Endometrial microvascular endothelial cells (primary cell): ENCODE data around the gene MLIP. TPM values are rescaled to one million over a fixed set of nuclear protein-coding genes. Genes with fewer than 3 reads are reported as not detected.
"Not testable (repeated sequence)": the region's sequence is repeated elsewhere in the genome, so short reads cannot be mapped to it uniquely, and the experiment has no call there.

Experiments used
- in situ Hi-C: cut with HindIII; loops from 2 replicates; pipeline ENCODE4 v1.10.0; 2017; ENCODE audit warnings: low sequenced_read_pairs, low pct_unique_long_range_greater_than_20kb; ENCODE audit errors: inconsistent ontology term
- total RNA-seq: library from RNA; depleted of rRNA; stranded (reverse); fragments of >200 nt; gene quantifications from one replicate; pipeline ENCODE4 v1.2.3, GENCODE V29; 2015; ENCODE audit errors: inconsistent ontology term

The MLIP gene
- total RNA-seq, 1 donor from 2014 or later: 5.0 TPM

- in situ Hi-C loops: not testable (repeated sequence)
Measured at GRCh38 chr6:54203474-54204035, 92.3 kb downstream of the MLIP start.

DNA sequence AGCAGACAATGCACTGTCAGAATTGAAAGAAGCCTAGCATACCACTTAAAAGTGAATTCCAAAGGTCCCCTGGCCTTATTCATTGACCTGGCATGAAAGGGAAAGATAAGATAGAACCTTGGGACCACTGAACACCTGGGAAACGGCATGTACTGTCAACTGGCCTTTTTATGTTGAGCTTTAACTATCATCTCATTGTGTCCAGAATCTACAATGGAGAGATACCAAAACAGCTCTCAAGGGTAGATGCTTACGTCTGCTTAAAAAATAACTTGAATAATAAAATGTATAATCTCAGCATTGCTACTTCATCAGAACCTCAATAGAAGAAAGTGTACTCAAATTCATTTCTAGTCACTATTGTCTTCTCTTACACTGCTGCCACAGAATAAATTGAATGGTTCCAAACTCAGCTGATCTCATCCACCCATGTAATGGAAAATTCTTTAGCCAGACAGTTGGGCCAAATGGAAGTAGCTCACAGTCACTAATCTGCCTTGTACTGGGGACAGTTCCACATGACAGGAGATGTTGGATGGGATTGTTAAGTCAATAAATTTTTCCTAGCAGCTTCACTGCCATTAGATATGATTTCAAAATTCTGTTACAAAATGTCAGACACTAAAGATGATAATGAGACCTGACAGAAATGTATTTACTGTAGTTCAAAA, 93.8 kb downstream of the MLIP start:
- in situ Hi-C loops: no loop called here

DNA sequence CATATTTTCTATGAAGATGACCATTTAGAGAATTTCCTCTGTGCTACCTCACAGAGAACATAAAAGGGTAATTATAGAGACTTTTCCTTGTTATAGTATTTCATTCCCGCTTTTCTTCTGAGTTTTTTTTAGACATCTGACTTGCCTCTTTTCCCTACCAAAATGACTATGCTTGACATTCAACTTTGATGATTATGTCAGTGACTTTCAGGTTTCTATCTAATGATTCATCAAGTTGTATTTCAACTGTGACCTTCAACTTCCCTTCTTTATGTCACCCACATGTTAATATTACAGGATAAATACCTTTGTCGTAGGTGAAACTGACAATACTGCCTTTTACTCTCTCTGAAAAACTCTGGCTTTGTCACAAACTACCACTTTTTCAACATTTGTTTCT, 95.3 kb downstream of the MLIP start:
- in situ Hi-C loops: no loop called here

- in situ Hi-C loops: not testable (repeated sequence)
Measured at GRCh38 chr6:54209983-54210382, 98.7 kb downstream of the MLIP start.

DNA sequence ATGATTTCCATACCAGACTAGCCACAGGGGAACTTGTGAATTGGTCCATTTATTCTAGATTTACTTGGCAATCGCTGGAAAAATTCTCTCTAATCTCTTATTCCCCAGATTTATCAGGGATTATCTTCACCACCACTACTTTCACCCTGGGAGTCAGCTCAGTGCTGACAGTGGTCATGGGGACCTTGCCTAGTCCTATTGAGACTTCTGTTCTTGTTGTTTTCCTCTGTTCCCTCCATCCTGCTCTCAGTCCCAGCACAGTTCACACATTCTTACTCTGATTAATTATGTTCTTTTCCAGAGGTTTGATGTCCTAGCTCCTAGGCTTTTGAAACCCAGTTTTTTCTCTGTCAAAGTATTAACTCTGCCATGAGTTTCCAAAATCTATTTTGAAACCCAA, 103.0 kb downstream of the MLIP start:
- in situ Hi-C loops: no loop called here

DNA sequence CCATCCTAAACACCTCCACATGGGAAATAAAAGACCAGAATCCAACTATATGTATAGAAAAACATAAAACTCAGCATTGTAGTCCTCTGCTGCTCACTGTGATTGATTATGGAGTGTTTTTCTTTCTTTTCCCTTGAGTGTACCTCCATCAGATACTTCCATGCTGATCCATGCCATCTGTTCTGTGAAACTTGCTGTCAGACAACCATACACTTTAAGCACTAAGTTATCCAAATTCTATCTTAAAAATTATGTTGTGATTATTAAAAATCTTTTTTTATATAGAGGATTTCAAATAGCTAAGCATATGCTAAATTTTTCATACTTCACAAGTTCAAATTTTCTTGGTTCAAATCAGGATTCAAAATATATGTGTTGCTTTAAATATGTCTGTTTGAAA, 105.1 kb downstream of the MLIP start:
- in situ Hi-C loops: no loop called here

GRCh38 chr6:54217018-54217417, 105.8 kb downstream of the MLIP start:
- in situ Hi-C loops: no loop called here

GRCh38 chr6:54222217-54222616, 111.0 kb downstream of the MLIP start:
- in situ Hi-C loops: no loop called here

- in situ Hi-C loops: no loop called here
Measured at GRCh38 chr6:54232703-54233102, 121.5 kb downstream of the MLIP start.

DNA sequence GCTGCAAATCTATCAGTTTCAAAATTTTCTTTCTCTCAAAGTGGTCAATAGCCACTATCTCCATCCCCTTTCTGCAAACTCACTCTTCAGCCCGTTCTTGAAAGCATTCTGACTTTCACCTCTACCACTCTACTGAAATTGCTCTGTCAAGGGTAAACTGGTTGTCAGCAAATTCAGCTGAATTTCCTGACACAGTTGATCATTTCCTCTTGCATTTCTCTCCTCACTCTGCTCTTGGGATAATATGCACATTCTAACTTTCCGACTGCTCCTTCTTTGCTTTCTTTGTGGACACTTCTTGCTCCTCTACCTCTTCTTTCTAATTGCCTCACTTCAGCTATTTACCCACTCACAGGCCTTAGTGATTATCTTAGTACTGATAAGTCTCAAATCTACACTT, 123.3 kb downstream of the MLIP start:
- in situ Hi-C loops: no loop called here

GRCh38 chr6:54236984-54237383, 125.7 kb downstream of the MLIP start:
- in situ Hi-C loops: no loop called here

- in situ Hi-C loops: no loop called here
Measured at GRCh38 chr6:54238396-54238795, 127.2 kb downstream of the MLIP start.

GRCh38 chr6:54243699-54244098, 132.5 kb downstream of the MLIP start:
- in situ Hi-C loops: no loop called here

DNA sequence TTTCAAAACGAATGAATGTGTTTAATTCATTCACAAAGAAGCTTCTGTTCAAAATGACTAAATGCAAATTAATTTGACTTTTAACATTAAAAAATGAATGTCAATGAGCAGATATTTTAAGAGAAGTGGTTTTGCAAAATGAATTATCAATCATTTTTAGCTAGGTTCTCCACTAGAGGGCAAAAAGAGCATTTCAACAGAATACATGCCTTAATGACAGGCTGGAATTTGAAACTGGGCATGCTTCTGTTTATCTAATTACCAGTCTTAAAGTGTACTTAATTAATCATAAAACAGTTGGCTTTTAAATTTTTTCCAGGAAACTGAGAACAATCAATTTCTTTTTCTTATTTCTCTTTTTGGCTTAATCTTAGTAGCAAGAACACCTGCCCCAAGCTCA, 133.2 kb downstream of the MLIP start:
- in situ Hi-C loops: no loop called here

GRCh38 chr6:54245265-54245664, 134.0 kb downstream of the MLIP start:
- in situ Hi-C loops: no loop called here

- in situ Hi-C loops: no loop called here
Measured at GRCh38 chr6:54248319-54248718, 137.1 kb downstream of the MLIP start.

DNA sequence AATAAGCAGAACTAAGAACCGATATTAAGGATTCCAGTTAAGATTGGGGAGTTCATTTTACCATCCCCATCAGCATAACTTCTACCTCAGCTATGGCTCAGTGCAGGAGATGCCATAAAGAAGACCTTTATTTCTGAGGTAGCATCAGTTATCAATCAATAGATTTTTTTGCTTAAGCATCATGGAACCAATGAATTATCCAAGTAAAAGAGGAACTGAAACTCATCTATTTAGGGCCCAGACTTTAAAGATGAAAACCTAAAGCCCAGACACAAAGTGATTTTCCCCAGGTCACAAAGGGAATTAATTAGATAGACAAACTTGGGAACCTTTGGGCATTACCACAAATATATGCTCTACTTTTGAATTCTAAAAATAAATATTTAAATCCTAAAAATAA, 137.8 kb downstream of the MLIP start:
- in situ Hi-C loops: no loop called here

DNA sequence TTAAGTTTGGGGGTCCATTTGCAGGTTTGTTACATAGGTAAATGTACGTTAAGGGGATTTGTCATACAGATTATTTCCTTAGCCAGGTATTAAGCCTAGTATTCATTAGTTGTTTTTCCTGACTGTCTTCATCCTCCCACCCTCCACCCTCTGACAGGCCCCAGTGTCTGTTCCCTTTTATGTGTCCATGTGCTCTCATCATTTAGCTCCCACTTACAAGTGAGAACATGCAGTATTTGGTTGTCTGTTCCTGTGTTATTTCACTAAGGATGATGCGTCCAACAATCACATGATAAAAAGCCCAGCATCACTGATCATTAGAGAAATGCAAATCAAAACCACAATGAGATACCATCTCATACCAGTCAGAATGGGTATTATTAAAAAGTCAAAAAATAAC, 138.6 kb downstream of the MLIP start:
- in situ Hi-C loops: not testable (repeated sequence)

GRCh38 chr6:54252496-54252895, 141.3 kb downstream of the MLIP start:
- in situ Hi-C loops: no loop called here

GRCh38 chr6:54252916-54253315, 141.7 kb downstream of the MLIP start:
- in situ Hi-C loops: no loop called here

GRCh38 chr6:54254886-54255285, 143.6 kb downstream of the MLIP start:
- in situ Hi-C loops: no loop called here
